H9 (cell line): Measurements from ENCODE around the gene RRAS. TPM values are rescaled to one million over a fixed set of nuclear protein-coding genes. Genes with fewer than 3 reads are reported as not detected.
A peak's percentile ranks its signal among the peaks of the same experiment; 100 is the strongest.

ENCODE experiments used
- DNase-seq: peaks from one replicate; pipeline ENCODE4 v3.0.0-alpha.2; 2017
- H2AFZ ChIP-seq: one replicate; pipeline ENCODE4 v1.6.1; 2013; ENCODE audit warnings: mild to moderate bottlenecking, low read length, control low read depth, moderate library complexity
- H2AK5ac ChIP-seq: 2 replicates; pipeline ENCODE4 v1.6.1; 2013; ENCODE audit warnings: low read length, control low read depth, mixed read lengths; ENCODE audit not compliant: insufficient read length
- H2BK120ac ChIP-seq: one replicate; pipeline ENCODE4 v1.6.1; 2013; ENCODE audit warnings: low read depth, mild to moderate bottlenecking, low read length, control low read depth, inconsistent platforms; ENCODE audit not compliant: poor library complexity, severe bottlenecking
- H2BK12ac ChIP-seq: 2 replicates; pipeline ENCODE4 v1.6.1; 2013; ENCODE audit warnings: low read length, control low read depth, mixed read lengths, low read depth; ENCODE audit not compliant: insufficient read length
- H2BK15ac ChIP-seq: 2 replicates; pipeline ENCODE4 v1.6.1; 2013; ENCODE audit warnings: low read depth, low read length, control low read depth
- H2BK20ac ChIP-seq: one replicate; pipeline ENCODE4 v1.6.1; 2013; ENCODE audit warnings: low read depth, mild to moderate bottlenecking, low read length, control low read depth, inconsistent platforms; ENCODE audit not compliant: poor library complexity, severe bottlenecking
- H2BK5ac ChIP-seq: 2 replicates; pipeline ENCODE4 v1.6.1; 2013; ENCODE audit warnings: low read length, control low read depth, mixed read lengths; ENCODE audit not compliant: insufficient read length
- H3K14ac ChIP-seq: 2 replicates; pipeline ENCODE4 v1.6.1; 2013; ENCODE audit warnings: low read length, control low read depth; ENCODE audit not compliant: insufficient read depth
- H3K18ac ChIP-seq: 2 replicates; pipeline ENCODE4 v1.6.1; 2013; ENCODE audit warnings: low read depth, mild to moderate bottlenecking, mixed read lengths, low read length, control low read depth; ENCODE audit not compliant: insufficient read length
- H3K23ac ChIP-seq: 2 replicates; pipeline ENCODE4 v1.6.1; 2013; ENCODE audit warnings: low read length, control low read depth, mixed read lengths, low read depth; ENCODE audit not compliant: insufficient read length
- H3K23me2 ChIP-seq: 2 replicates; pipeline ENCODE4 v1.6.1; 2013; ENCODE audit warnings: low read depth, mild to moderate bottlenecking, mixed read lengths, low read length, control low read depth; ENCODE audit not compliant: insufficient read length, poor library complexity, severe bottlenecking
- H3K27ac ChIP-seq: 2 replicates; pipeline ENCODE4 v1.5.1; 2013; ENCODE audit warnings: low read length, control low read depth, mixed read lengths, low read depth; ENCODE audit not compliant: insufficient read length
- H3K27me3 ChIP-seq: 2 replicates; pipeline ENCODE4 v1.6.1; 2013; ENCODE audit warnings: low read length, control low read depth, inconsistent platforms; ENCODE audit not compliant: insufficient read depth
- H3K4ac ChIP-seq: 2 replicates; pipeline ENCODE4 v1.6.1; 2013; ENCODE audit warnings: low read depth, mild to moderate bottlenecking, control low read depth, inconsistent platforms, low read length, moderate library complexity
- H3K4me1 ChIP-seq: 2 replicates; pipeline ENCODE4 v1.6.1; 2013; ENCODE audit warnings: low read length, control low read depth, inconsistent platforms; ENCODE audit not compliant: insufficient read depth
- H3K4me2 ChIP-seq: 2 replicates; pipeline ENCODE4 v1.6.1; 2013; ENCODE audit warnings: low read length, control low read depth, mixed read lengths; ENCODE audit not compliant: insufficient read length, insufficient read depth
- H3K56ac ChIP-seq: 2 replicates; pipeline ENCODE4 v1.6.1; 2013; ENCODE audit warnings: low read depth, mild to moderate bottlenecking, mixed read lengths, low read length, control low read depth; ENCODE audit not compliant: insufficient read length
- H3K79me1 ChIP-seq: 2 replicates; pipeline ENCODE4 v1.6.1; 2013; ENCODE audit warnings: low read depth, mild to moderate bottlenecking, moderate library complexity, low read length, control low read depth, inconsistent platforms; ENCODE audit not compliant: insufficient read depth, poor library complexity, severe bottlenecking
- H3K79me2 ChIP-seq: 2 replicates; pipeline ENCODE4 v1.6.1; 2013; ENCODE audit warnings: low read length, control low read depth, inconsistent platforms; ENCODE audit not compliant: insufficient read depth
- H3K9ac ChIP-seq: 2 replicates; pipeline ENCODE4 v1.6.1; 2013; ENCODE audit warnings: low read length, control low read depth, mixed read lengths; ENCODE audit not compliant: insufficient read length; ENCODE audit errors: extremely low read depth
- H3K9me3 ChIP-seq: one replicate; pipeline ENCODE4 v1.6.1; 2013; ENCODE audit warnings: low read depth, low read length, inconsistent platforms; ENCODE audit not compliant: control insufficient read depth
- H3T11ph ChIP-seq: one replicate; pipeline ENCODE4 v1.6.1; 2013; ENCODE audit warnings: mild to moderate bottlenecking, low read length, control low read depth, inconsistent platforms
- H4K20me1 ChIP-seq: one replicate; pipeline ENCODE4 v1.6.1; 2013; ENCODE audit not compliant: control insufficient read depth, insufficient read length, insufficient read depth
- H4K5ac ChIP-seq: 2 replicates; pipeline ENCODE4 v1.6.1; 2013; ENCODE audit warnings: low read depth, mild to moderate bottlenecking, mixed read lengths, low read length, control low read depth; ENCODE audit not compliant: insufficient read length
- H4K8ac ChIP-seq: replicated peaks from 2 replicates; pipeline ENCODE4 v1.6.1; 2013; ENCODE audit warnings: low read length, control low read depth, mixed read lengths, low read depth; ENCODE audit not compliant: insufficient read length
- H4K91ac ChIP-seq: 2 replicates; pipeline ENCODE4 v1.6.1; 2013; ENCODE audit warnings: low read depth, mild to moderate bottlenecking, moderate library complexity, mixed read lengths, low read length, control low read depth; ENCODE audit not compliant: insufficient read length
- H3K27ac Mint-ChIP-seq, 3 experiments: 2 replicates in 2 of 3; 3 replicates in 1 of 3; pipeline ENCODE4 v1.8.0; 2020 to 2021; ENCODE audit warnings: mixed read lengths in 3 of 3, mild to moderate bottlenecking in 1 of 3, moderate library complexity in 1 of 3
- H3K27me3 Mint-ChIP-seq: 2 replicates; pipeline ENCODE4 v1.8.0; 2021; ENCODE audit warnings: low read depth, mild to moderate bottlenecking, moderate library complexity, mixed read lengths
- H3K36me3 Mint-ChIP-seq, 3 experiments: 2 replicates in 2 of 3; 3 replicates in 1 of 3; pipeline ENCODE4 v1.8.0; 2020 to 2021; ENCODE audit warnings: low read depth in 3 of 3, mixed read lengths in 3 of 3; ENCODE audit not compliant: insufficient read depth in 1 of 3
- H3K4me1 Mint-ChIP-seq, 2 experiments: 2 replicates each; pipeline ENCODE4 v1.8.0; 2020; ENCODE audit warnings: mixed read lengths in 2 of 2
- H3K4me3 Mint-ChIP-seq, 2 experiments: 2 replicates in 1 of 2; 3 replicates in 1 of 2; pipeline ENCODE4 v1.8.0; 2020 to 2021; ENCODE audit warnings: mild to moderate bottlenecking in 2 of 2, mixed read lengths in 2 of 2, moderate library complexity in 1 of 2
- H3K9me3 Mint-ChIP-seq, 2 experiments: 2 replicates in 1 of 2; 3 replicates in 1 of 2; pipeline ENCODE4 v1.8.0; 2020; ENCODE audit warnings: mild to moderate bottlenecking in 2 of 2, mixed read lengths in 2 of 2, moderate library complexity in 1 of 2
- CTCF ChIP-seq: fragments of 200-600 bp; sonication (generic); conservative IDR thresholded peaks from 3 replicates; pipeline ENCODE4 v1.8.0; 2021; ENCODE audit warnings: antibody characterized with exemption, mild to moderate bottlenecking
- WGBS: extraction: QIAGEN DNeasy Blood & Tissue Kit; methylation state at CpG from one replicate; pipeline ENCODE4 v1.1.7; 2013; ENCODE audit warnings: missing lambda C conversion rate, low lambda C conversion rate, mixed read lengths; ENCODE audit not compliant: insufficient read length; ENCODE audit errors: extremely low coverage; 5-methylcytosine and 5-hydroxymethylcytosine counted together
- total RNA-seq: library from RNA; stranded (reverse); gene quantifications from 2 replicates; pipeline ENCODE4 v1.2.1, GENCODE V29; 2021

Gene RRAS
- total RNA-seq, 1 experiment from 2014 or later = 9.9 TPM

- Histone ChIP-seq H3K4me1 (no peaks in the 10 kb centered on the region), H2BK20ac (no peak overlapping the region), H3K4ac (no peak overlapping the region), H3K79me2 (peaks cover 5% of the 10 kb centered on the region; the same call in 1 of the 2 replicates), H3K27ac (no peak overlapping the region), H3K9ac (no peak overlapping the region), H2BK15ac (no peak overlapping the region), H3K4me2 (no peak overlapping the region), H3K14ac (no peak overlapping the region), H3K79me1 (peaks cover 11% of the 10 kb centered on the region), H4K20me1 (no peaks in the 10 kb centered on the region), H4K5ac (no peak overlapping the region), H4K8ac (no peak overlapping the region), H2AFZ (no peak overlapping the region), H2BK120ac (no peak overlapping the region), H4K91ac (no peak overlapping the region), H3K23me2 (peaks cover 16% of the 10 kb centered on the region), H2BK5ac (no peak overlapping the region), H3K18ac (no peak overlapping the region), H3T11ph (no peak overlapping the region), H2BK12ac (no peak overlapping the region), H3K9me3 (no peaks in the 10 kb centered on the region), H3K23ac (no peak overlapping the region), H2AK5ac (no peak overlapping the region), H3K27me3 (no peaks in the 10 kb centered on the region), H3K56ac (no peak overlapping the region)
- Mint-ChIP-seq H3K27me3 (peaks cover 3% of the 10 kb centered on the region), H3K27ac (peak overlapping the region; percentile 8 to 45 (median 34); a peak in 2 of 7 replicates), H3K36me3 (peaks cover 22 to 48% (median 42%) of the 10 kb centered on the region in 3 experiments; a peak in 6 of 7 replicates), H3K9me3 (peaks cover 0 to 1% of the 10 kb centered on the region in 2 experiments; a peak in 2 of 5 replicates), H3K4me3 (peak overlapping the region in 1 of 2 experiments; percentile 31; a peak in 2 of 5 replicates), H3K4me1 (peaks cover 18 to 31% of the 10 kb centered on the region in 2 experiments)
- WGBS = no CpG with 5 or more reads among the region's 3 CpGs
- no peak for DNase-seq
- TF ChIP-seq CTCF = no peak
Measured at GRCh38 chr19:49669516-49669915, 29.6 kb upstream of the RRAS start.
